Activated CD8-positive, alpha-beta memory T cell treated with anti-CD3 and anti-CD28 coated beads for 24 hours (primary cell): Measurements from ENCODE around the gene ZNF724.
"Not testable (repeated sequence)": the region's sequence is repeated elsewhere in the genome, so short reads cannot be mapped to it uniquely, and the experiment has no call there.

Experiments used
- DNase-seq: peaks from one replicate; pipeline ENCODE4 v3.0.0-alpha.2; 2020

Gene ZNF724

DNA sequence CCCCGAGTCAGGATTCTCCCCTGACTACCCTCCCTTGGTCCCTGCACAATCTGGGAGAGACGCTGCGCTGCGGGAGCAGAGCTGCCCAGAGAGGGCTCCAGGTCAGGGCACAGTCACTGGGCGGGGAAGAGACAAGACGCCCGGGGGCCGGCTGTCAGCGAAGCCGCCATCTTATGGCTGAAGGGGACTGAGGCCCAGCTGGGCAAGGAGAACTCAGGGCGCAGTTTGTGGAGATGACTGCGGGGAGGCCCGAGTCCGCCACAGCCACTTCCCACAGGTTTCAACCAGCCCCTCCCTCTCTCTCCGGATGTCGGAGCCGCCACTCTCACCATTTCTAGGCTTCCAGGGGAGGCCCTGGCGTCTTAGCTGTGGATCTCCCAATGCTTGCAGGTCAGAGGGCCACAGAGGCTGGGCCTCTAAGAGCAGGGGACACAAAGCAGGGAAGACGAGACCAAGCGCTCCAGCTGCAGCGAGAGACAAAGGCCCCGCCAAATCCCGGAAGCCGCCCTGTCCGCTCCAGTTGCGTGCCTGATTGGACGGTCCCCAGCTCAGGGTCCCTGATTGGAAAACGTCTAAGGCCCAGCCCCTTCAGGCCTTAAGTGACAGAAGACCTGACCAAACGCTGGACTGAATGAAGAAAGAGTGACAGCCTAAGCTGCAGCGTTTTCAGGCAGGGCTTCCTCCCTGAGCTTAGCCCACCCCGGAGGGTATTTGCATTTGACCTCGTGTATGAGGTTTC, at the start of gene ZNF724:
ZNF724 (minus strand) TSS at position 484 of the 739 bp plus-strand sequence; CDS start at position 332, 152 bp downstream.
- DNase-seq, result peak; percentile 94

DNA sequence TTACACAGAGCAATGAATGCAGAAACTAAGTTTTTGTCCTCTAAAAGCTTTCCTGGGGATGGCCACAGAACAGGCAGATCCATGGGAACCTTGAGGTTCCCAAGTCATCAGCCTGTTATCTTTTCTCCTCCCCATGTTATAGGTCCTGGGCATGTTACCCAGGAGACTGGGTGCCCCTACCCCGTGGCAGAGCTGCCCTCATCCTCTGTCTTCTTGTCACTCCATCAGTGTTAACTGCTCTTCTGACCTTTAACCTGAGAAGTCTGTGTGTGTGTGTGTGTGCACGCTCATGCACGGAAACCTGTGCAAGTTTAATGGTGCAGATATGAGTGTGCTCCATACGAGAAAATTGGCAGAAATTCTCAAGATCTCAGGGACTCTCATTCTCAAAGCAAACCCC, 43.9 kb upstream of the ZNF724 start:
- DNase-seq, result no peak

DNA sequence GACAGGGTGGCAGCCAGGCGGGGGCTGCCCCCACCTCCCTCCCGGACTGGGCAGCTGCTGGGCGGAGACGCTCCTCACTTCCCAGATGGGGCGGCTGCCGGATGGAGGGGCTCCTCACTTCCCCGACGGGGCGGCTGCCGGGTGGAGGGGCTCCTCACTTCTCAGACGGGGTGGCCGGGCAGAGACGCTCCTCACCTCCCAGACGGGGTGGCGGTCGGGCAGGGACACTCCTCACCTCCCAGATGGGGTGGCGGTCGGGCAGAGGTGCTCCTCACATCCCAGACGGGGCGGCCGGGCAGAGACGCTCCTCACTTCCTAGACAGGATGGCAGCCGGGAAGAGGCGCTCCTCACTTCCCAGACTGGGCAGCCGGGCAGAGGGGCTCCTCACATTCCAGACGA, 39.8 kb upstream of the ZNF724 start:
- DNase-seq, result not testable (repeated sequence)

DNA sequence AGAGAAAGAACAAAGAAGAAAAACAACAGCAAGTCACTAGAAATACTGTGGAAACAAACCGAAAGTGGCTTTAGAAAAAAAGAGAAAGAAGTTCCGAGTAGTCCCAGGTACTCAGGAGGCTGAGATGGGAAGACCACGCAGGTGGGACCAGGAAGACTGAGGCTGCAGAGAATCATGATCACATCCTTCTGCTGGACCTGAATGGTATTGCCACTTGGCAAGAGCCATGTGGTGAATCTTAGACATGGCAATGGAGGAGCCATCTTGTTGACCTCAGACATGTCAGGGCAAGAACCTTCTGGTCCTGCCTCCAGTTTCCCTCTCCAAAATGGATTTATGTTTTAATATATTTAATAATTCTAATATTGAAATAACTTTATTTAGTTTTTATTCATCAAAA, 37.4 kb upstream of the ZNF724 start:
- no peak for DNase-seq

DNA sequence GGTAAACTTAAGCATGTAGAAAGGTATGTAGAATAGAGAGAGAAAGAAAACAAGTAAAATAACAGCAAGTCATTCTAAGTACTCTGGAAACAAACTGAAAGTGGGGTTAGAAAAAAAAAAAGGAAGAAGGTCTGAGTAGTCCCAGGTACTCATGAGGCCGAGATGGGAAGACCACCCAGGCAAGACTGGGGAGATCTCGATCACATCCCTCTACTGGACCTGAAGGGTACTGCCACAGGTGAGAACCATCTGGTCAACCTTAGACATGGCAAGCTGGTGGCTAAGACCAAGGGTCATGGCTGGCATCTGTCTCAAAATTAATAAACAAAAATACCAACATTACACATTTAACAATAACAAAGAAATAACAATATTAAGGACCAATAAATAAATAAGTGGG, 36.3 kb upstream of the ZNF724 start:
- no peak for DNase-seq

DNA sequence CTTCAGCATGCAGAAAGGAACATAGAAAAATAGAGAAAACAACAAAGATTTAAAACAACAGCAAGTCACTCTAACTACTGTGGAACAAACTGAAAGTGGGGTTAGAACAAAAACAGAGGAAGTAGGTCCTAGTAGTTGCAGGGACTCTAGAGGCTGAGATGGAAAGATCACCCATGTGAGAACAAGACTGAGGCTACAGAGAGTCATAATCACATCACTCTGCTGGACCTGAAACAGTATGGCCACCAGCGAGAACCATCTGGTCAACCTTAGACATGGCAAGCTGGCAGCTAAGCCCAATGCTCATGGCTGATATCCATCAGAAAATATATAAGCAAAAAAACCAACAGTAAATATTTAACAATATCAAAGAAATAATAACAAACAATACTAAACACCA, 35.8 kb upstream of the ZNF724 start:
- DNase-seq, result no peak

DNA sequence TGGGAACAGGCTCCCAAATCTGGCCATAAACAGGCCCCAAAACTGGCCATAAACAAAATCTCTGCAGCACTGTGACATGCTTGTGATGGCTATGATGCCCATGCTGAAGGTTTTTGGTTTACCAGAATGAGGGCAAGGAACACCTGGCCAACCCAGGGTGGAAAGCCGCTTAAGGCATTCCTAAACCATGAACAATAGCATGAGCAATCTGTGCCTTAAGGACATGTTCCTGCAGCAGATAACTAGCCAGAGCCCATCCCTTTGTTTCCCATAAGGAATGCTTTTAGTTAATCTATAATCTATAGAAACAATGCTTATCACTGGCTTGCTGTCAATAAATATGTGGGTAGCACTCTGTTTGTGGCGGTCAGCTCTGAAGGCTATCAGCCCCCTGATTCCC, 35.1 kb upstream of the ZNF724 start:
- not testable (repeated sequence) for DNase-seq

DNA sequence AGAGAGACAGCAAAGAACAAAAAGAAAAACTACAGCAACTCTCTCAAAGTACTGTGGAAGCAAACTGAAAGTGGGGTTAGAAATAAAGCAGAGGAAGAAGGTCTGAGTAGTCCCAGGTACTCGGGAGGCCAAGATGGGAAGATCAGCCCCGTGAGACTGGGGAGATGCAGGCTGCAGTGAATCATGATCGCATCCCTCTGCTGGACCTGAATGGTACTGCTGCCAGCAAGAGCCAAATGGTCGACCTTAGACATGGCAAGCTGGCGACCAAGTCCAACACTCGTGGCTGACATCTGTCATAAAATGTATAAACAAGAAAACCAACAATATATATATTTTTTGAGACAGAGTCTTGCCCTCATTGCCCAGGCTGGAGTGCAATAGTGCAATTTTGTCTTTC, 33.7 kb upstream of the ZNF724 start:
- peak; percentile 79 for DNase-seq

DNA sequence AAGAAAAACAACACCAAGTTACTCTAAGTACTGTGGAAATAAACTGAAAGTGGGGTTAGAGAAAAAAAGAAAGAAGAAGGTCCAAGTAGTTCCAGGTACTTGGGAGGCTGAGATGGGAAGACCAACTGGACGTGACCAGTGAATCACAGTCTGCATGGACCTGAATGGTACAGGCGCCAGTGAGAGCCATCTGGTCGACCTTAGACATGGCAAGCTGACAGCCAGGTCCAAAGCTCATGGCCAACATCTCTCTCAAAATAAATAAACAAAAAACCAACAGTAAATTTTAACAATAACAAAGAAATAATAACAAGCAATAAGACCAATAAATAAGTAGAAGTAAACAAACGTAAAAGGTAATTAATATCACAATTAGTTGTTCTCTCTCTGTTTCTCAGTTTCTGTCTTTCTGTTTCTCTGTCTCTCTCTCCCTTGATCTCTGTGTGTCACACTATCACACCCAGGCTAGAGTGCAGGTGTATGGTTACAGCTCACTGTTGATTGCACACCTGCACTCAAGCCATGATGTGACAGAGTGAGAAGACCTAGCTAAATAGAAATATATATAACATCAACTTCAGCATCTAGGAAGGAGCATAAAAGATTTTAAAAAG, 31.6 kb upstream of the ZNF724 start:
- no peak for DNase-seq

DNA sequence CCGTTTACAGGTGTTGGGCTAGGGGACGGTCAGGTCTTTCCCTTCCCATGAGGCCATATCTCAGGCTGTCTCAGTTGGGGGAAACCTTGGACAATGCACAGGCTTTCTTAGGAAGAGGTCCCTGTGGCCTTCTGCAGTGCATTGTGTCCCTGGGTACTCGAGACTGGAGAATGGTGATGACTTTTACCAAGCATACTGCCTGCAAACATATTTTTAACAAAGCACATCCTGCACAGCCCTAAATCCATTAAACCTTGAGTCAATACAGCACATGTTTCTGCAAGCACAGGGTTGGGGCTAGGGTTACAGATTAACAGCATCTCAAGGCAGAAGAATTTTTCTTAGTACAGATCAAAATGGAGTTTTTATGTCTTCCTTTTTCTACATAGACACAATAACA, 27.9 kb upstream of the ZNF724 start:
- DNase-seq, result not testable (repeated sequence)

DNA sequence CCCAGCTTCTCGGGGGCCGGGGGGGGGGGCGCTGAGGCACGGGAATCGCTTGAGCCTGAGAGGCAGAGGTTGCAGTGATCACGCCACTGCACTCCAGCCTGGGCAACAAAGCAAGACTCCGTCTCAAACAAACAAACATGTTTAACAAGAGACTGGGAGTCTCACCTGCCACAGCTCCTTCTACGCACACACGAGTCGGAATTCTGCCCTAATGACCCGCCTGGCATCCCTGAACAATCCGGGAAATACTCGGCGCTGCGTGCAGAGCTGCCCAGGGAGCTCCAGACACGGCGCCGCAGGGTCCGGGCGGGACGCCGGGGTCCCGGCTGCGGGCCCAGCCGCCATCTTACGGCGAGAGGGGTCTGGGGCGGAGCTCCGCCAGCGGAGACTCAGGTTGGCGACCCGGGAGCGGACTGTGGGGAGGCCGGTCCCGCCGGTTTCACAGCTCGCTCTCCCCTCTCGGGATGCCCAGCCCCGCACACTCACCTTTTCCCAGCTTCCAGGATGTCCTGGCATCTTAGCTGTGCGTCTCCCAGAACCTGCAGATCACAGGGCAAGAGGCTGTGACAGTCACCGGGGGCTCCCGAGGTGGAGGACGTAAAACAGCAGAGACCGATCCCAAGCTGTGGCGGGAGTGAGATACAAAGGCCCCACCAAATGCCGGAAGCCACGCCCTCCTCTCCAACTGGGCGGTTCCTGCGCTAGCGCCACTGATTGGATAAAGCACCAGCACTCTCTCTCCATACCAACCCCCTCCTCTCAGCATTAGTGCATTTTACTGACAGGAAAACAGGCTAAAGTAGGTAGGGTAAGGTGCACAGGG, 23.6 kb upstream of the ZNF724 start:
- peak; percentile 96 for DNase-seq

DNA sequence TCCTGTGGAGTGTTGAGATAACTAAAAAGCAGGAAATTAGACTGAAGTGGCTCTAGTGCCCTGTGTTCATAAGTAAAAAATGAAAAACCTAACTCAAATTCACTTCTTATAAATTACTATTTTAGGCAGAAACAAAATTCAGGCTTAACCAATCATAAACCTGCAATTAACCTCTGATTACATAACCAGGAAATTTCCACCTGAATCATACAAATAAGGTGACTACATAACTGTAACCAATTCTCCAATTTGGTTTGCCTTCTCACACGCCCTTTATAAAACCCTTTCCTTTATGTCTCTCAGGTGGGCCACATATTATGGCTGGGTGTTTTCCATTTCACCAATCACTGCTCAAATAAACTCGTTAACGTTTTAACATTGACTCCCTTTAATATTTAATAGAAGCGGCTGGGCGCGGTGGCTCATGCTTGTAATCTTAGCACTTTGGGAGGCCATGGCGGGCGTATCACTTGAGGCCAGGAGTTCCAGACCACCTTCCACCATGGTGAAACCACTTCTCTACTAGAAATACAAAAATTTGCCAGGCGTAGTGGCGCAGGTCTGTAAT, 22.9 kb upstream of the ZNF724 start:
- DNase-seq, result no peak

DNA sequence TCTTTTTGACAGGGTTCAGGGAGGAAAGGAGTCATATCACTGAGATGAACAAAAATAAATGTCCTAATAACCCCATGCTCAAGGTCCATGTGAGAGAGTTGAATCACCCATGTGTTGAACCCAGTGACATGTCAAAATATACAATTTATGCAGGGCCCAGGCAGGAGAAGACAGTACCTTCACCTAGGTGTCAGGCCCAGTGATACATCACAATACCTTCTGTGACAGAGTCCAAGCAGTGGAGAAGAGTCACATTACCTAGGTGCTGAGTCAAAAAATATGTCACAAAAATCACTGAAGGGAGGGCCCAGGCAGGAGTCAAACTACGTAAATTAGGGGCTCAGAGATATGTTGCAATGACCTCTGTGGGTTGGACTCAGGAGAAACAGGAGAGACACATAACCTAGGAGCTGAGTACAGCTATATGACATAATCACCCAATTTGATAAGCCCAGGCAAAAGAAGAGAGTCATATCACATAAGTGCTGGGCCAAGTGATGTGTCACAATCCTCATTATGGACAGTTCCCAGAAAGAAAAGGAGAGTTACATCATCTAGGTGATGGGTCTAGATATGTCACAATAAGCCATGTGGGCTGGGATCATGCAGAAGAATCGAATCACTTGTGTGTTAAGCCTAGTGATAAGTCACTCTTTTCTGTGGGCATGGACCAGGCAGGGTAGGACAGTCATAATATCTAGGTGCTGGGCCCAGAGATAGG, 13.8 kb upstream of the ZNF724 start:
- no peak for DNase-seq

DNA sequence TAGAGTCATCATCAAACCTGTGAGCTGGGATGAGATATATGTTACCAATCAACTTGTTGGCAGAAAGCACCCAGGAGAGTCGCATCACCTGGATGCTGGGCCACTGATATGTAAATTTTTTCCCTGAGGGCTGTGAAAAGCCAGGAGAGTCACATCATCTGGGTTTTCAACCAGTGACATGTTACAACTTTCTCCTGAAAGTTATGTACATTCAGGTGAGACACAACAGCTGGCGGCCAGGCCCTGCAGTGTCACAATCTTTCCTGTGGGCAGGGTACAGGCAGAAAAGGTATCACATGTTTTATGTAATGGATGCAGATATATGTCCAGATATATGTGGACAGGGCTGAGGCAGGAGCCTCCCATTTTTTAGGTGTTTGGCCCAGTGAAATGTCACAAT, 13.2 kb upstream of the ZNF724 start:
- no peak for DNase-seq

DNA sequence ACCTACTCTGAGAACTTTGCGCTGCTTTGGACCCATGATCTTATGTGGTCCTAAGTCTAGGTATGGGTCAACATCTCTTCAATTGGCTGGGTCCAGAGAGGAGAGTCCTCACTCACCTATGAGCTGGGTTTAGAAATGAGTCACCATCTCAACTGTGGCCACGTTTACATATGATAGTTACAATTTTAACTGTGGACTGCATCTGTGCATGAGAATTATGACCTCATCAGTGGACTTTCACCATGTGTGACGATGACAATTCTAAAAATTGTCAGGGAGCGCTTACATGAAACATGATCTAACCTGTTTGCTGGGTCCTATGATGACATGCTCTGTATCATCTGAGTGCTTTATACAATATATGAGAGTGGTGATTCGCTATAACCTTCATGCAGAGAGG, 12.7 kb upstream of the ZNF724 start:
- no peak for DNase-seq

DNA sequence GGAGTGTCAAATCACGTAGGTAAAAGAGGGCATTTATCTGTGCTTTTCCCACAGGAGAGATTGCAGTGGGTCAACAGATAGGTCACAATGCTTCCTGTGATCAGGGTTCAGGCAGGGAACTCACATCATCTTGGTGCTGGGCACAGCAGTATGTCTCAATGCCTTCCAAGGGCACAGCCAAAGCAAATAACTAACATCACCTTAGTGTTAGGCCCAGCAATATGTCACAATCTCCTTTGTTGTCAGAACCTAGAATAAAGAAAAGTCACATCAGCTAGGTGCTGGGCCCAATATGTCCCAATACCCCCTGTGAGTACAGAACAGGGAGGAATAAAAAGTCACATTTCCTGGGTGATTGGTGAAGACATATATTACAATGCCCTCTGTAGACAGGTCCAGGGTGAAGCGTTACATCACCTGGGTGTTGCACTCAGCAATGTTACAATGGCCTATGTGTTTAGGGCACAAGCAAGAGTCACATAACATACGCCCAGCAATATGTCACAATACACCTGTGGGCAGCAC, 11.4 kb upstream of the ZNF724 start:
- no peak for DNase-seq

DNA sequence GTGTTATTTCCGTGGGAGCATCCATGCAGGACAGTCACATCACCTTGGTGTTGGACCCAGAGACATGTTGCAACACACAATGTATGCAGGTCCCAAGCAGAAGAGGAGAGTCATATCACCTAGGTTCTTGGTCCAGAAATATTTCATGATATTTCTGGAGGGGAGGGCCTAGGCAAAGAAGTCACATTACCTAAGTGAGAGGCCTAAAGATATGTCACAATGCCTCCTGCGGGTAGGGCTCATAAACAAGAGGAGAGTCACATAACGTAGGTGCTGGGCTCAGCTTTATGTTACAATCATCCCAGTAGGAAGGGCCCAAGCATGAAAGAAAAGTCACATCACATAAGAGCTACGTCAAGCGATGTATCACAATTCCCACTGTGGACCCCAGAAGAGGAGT, 10.8 kb upstream of the ZNF724 start:
- DNase-seq, result no peak

DNA sequence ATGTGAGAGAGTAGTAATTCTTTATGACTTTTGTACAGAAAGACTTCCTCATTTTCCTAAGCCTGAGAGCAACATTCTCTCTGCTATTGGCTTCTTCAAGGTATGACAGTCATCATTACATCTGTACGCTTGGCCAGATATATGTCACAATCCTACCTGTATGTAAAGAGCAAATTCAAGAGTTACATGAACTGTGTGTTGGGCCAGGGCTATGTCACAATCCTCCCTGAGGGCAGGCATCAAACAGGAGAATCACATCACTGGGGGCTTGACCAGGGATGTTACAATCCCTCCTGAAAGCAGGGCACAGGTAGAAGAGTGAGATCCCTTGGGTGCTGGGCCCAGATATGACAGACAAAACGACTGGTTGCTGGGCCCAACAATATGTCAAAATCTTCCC, 9.8 kb upstream of the ZNF724 start:
- no peak for DNase-seq

DNA sequence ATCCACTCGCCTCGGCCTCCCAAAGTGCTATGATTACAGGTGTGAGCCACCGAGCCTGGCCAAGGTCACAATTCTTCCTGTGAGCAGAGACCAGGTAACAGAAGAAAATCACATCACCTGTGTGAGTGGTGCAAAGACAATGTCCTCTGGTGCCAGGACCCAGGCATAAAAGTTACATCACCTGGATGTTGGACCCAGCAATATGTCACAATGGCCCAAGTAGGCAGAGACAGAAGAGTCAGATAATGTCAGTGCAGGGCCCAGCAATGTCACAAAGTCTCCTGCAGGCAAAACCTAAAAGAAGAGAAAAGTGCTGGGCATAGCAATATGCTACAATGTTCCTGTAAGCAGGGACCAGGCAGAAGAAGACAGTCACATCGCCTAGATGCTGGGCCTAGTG, 5.5 kb upstream of the ZNF724 start:
- DNase-seq, result no peak

DNA sequence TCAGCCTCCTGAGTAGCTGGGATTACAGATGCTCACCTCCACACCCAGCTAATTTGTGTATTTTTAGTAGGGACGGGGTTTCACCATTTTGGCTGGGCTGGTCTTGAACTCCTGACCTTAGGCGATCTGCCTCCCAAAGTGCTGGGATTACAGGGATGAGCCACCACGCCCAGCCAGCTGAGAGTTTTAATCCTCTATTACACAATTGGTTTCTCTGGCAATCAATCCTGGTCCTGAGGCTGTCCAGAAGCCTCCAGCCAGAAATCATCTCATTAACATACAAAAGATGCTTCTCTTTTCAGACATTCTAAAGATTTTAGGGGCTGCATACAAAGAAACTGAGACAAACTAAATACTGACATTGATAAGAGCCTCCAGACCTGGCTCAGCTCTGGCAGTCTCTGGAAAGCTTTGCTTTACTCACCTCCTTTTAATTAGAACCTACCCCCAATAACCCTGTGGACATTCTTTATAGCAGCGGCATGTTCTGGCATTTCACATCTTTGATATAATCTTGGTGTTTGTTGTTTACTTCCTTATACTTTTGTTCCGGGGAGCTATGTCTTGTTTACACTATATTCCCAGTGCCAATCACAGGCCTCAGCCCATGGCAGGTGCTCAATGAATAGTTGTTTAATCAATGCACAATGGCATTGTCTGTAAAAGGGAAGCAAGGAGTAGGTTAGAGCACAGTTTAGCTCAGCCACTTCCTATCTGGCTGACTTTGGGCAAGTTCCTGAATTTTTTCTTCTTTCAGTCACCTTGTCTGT, 4.1 kb upstream of the ZNF724 start:
- DNase-seq, result no peak

DNA sequence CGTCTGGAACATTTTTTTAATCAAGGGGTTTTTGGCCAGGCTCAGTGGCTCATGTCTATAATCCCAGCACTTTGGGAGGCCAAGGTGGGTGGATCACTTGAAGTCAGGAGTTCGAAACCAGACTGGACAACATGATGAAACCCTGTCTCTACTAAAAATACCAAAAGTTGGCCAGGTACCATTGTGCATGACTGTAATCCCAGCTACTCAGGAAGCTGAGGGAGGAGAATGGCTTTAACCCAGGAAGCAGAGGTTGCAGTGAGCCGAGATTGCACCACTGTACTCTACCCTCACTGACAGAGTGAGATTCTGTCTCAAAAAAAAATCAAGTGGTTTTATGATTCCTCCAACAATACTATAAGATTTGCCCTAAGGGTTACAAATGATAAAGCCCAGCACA, 3.1 kb upstream of the ZNF724 start:
- DNase-seq, result not testable (repeated sequence)

DNA sequence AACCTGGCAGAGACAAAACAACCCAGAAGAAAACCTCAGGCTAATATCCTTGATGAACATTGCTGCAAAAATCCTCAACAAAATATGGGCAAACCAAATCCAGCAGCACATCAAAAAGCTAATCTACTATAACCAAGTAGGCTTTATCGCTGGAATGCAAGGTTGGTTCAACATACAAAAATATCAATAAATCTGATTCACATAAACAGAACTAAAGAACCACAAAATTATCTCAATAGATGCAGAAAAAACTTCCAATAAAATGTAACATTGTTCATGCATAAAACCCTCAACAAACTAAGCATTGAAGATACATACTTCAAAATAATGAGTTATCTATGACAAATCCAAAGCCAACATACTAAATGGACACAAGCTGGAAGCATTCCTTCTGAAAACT, 8.8 kb downstream of the ZNF724 start:
- DNase-seq, result no peak
